Coronary artery (tissue), 2 donors: ENCODE measurements around the gene SASH1.
A peak's percentile ranks its signal among the peaks of the same experiment; 100 is the strongest.
"Not testable (repeated sequence)": the region's sequence is repeated elsewhere in the genome, so short reads cannot be mapped to it uniquely, and the experiment has no call there.

Experiments
- DNase-seq: peaks from one replicate; pipeline ENCODE4 v3.0.0-alpha.2; 2017; ENCODE audit warnings: low spot score
- H3K27ac ChIP-seq, 2 donors: fragments of 200-600 bp; sonication (generic); one replicate each; pipeline ENCODE4 v1.5.1; 2016 to 2019
- H3K4me3 ChIP-seq: fragments of 200-600 bp; sonication (generic); 2 replicates; pipeline ENCODE4 v1.5.1; 2016; ENCODE audit warnings: mild to moderate bottlenecking, moderate library complexity
- CTCF ChIP-seq: fragments of 200-600 bp; sonication (generic); IDR thresholded peaks from one replicate; pipeline ENCODE4 v1.5.1; 2019; ENCODE audit warnings: antibody characterized with exemption

The SASH1 gene

GRCh38 chr6:148348335-148348734 lies 5.7 kb downstream of the SASH1 start:
- no peak for DNase-seq
- no peak overlapping the region for H3K27ac ChIP-seq
- no peak overlapping the region for H3K4me3 ChIP-seq
- no peak for TF ChIP-seq CTCF

GRCh38 chr6:148348778-148349177 lies 6.1 kb downstream of the SASH1 start:
- H3K27ac ChIP-seq = no peak overlapping the region
- no peak for DNase-seq
- H3K4me3 ChIP-seq = no peak overlapping the region
- TF ChIP-seq CTCF = no peak

- Histone ChIP-seq H3K27ac (no peak overlapping the region), H3K4me3 (no peak overlapping the region)
- TF ChIP-seq CTCF = no peak
- DNase-seq = no peak
Measured at GRCh38 chr6:148349466-148349865, 6.8 kb downstream of the SASH1 start.

GRCh38 chr6:148351309-148351708 lies 8.7 kb downstream of the SASH1 start:
- DNase-seq = no peak
- Histone ChIP-seq H3K4me3 (no peak overlapping the region), H3K27ac (no peak overlapping the region)
- TF ChIP-seq CTCF = no peak

GRCh38 chr6:148352421-148352820 lies 9.8 kb downstream of the SASH1 start:
- H3K4me3 ChIP-seq, DNase-seq, H3K27ac ChIP-seq: not testable (repeated sequence)

GRCh38 chr6:148358196-148358785 lies 15.7 kb downstream of the SASH1 start:
- no peak for DNase-seq
- TF ChIP-seq CTCF = no peak
- Histone ChIP-seq H3K27ac (peak overlapping the region in 1 of 2 donors; percentile 60), H3K4me3 (no peak overlapping the region)

- TF ChIP-seq CTCF = no peak
- no peak overlapping the region for H3K4me3 ChIP-seq
- no peak overlapping the region for H3K27ac ChIP-seq
- no peak for DNase-seq
Measured at GRCh38 chr6:148359228-148359627, 16.6 kb downstream of the SASH1 start.
